ENCODE data around the gene HTR1D. TPM values are rescaled to one million over a fixed set of nuclear protein-coding genes. Genes with fewer than 3 reads are reported as not detected.

The HTR1D gene
- total RNA-seq, 2 experiments from 2014 or later: not detected

DNA sequence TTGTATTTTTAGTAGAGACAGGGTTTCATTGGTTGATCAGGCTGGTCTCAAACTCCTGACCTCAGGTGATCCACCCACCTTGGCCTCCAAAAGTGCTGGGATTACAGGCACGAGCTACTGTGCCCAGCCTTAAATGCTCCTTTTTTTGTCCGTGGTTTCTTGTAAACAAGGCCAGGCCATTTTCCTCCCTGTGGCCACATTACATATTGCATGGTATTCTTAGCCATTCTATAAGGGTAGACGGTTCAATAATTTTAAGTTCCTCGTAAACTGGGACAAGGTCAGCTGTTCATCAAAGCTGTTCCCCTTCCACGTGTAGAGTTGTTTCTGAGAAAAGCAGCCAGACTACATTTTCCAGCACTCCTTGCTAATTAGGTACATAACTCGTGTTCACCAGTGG, 38.4 kb downstream of the HTR1D start:
- H3K9me3 Mint-ChIP-seq (ENCODE audit: insufficient read depth): no peaks in the 10 kb centered on the region
- ATAC-seq: no peak
- peaks cover 45% of the 10 kb centered on the region for H3K27me3 Mint-ChIP-seq (ENCODE audit: low read depth)
- H3K4me1 Mint-ChIP-seq (ENCODE audit: low read depth): peaks cover 23% of the 10 kb centered on the region
- H3K4me3 Mint-ChIP-seq: no peak overlapping the region
- POLR2A ChIA-PET: no interaction called here
- no peaks in the 10 kb centered on the region for H3K36me3 Mint-ChIP-seq (ENCODE audit: low read depth)
- CTCF ChIA-PET: interaction anchor here (0.7 to 12.6 kb wide), 3 partner anchors 55 to 81 kb away, joined by 3 to 735 read pairs (median 3); no protein-coding TSS in a partner anchor
- DNase-seq: no peak
- no peak overlapping the region for H3K27ac Mint-ChIP-seq

DNA sequence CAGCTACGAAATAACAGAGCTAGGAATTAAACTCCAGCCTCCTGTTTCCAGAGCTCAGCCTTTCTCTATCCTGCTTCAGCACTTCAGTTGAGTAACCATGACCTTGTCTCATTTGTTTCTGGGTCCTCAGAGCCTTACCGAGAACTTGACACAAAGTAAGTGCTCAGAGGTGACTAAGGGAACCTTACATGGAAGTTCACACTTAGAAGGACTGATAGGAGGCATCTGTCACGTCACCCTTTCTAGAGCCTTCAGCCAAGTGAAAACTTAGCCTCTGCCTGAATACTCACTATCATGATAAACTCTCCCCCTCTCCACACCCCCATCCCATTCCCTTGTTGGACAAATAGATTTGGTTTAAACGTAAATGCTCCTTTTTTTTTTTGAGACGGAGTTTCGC, 38.9 kb downstream of the HTR1D start:
- H3K9me3 Mint-ChIP-seq (ENCODE audit: insufficient read depth): no peaks in the 10 kb centered on the region

DNA sequence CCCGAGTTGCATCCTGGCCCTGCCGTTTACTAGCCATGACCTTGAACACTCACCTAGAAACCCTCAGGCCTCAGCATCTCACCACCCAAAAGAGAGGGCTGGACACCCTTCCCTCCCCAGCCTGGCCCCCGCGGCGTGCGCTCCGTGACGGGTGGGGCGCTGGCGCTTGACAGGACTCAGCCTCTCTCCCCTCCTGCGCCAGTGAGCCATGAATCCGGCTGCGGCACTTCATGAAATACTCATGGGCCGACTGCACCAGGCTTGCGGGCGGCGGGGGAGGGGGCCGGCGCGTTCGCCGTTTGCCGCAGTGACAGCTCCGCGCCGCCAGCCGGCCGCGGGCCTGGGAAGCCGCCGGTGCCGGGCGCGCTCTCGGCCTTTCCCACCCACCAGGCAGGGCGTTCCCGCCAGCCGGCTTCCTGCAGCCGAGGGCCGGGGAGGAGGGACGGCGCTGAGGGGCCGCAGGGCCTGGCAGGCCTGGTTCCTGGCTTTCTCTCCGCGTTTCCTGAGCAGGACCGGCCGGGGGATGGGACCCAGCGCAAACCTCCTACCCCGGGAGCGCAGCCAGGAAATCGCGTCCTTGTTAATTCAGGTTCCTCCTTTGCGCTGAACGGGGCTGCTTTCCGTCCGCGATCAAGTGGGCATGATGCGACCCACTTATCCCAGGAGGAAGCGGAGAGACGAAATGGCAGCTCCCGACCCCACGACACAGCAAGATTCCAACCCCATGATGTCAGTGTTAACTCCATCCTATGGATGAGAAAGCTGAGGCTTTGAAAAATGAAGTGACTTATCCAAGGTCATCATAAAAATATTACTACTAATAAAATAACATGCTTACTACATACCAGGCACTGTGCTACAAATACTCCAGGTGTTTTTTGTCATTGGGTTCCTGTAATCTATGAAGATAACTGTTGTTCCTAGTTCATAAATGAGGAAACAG, 39.6 kb downstream of the HTR1D start:
- Mint-ChIP-seq H3K4me1 (ENCODE audit: low read depth) (peaks cover 21% of the 10 kb centered on the region), H3K9me3 (ENCODE audit: insufficient read depth) (no peaks in the 10 kb centered on the region), H3K4me3 (peak overlapping the region; percentile 59), H3K36me3 (ENCODE audit: low read depth) (no peaks in the 10 kb centered on the region), H3K27me3 (ENCODE audit: low read depth) (peaks cover 36% of the 10 kb centered on the region), H3K27ac (no peak overlapping the region)
- POLR2A ChIA-PET: no interaction called here
- CTCF ChIA-PET: interaction anchor here (0.7 to 12.6 kb wide), 7 partner anchors 10 to 112 kb away, joined by 3 to 735 read pairs (median 4); no protein-coding TSS in a partner anchor
- ATAC-seq (peak; percentile 83), DNase-seq (peak; percentile 59)

More for the DNA sequence above, 38.9 kb downstream of the HTR1D start:
- no peaks in the 10 kb centered on the region for H3K36me3 Mint-ChIP-seq (ENCODE audit: low read depth)
- peaks cover 21% of the 10 kb centered on the region for H3K4me1 Mint-ChIP-seq (ENCODE audit: low read depth)
- ATAC-seq (no peak), DNase-seq (no peak)
- H3K4me3 Mint-ChIP-seq: peak overlapping the region; percentile 7
- no peak overlapping the region for H3K27ac Mint-ChIP-seq
- H3K27me3 Mint-ChIP-seq (ENCODE audit: low read depth): peaks cover 41% of the 10 kb centered on the region
- CTCF ChIA-PET: interaction anchor here (0.7 to 12.6 kb wide), 5 partner anchors 31 to 80 kb away, joined by 3 to 735 read pairs (median 4); no protein-coding TSS in a partner anchor
- POLR2A ChIA-PET: no interaction called here

DNA sequence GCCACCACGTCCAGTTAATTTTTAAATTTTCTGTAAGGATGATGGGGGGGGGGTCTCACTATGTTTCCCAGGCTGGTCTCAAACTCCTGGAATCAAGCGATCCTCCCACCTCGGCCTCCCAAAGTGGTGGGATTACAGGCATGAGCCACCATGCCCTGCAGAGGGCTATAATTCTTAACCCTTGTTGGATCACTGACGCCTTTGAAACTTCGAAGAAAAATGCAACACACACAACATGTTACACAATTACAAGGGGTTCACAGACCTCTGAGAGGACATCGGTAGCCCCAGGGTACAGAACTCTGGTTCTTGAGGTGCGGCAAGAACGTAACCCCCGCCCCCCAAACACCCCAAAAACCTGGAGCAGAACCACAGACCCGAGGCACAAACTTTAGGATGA, 40.3 kb downstream of the HTR1D start:
- DNase-seq: no peak
- no peaks in the 10 kb centered on the region for H3K9me3 Mint-ChIP-seq (ENCODE audit: insufficient read depth)
- H3K4me3 Mint-ChIP-seq: peak overlapping the region; percentile 59
- ChIA-PET POLR2A (no interaction called here), CTCF (interaction anchor here (0.7 to 12.6 kb wide), 7 partner anchors 7 to 112 kb away, joined by 3 to 735 read pairs (median 5); no protein-coding TSS in a partner anchor)
- H3K4me1 Mint-ChIP-seq (ENCODE audit: low read depth): peaks cover 21% of the 10 kb centered on the region
- H3K27me3 Mint-ChIP-seq (ENCODE audit: low read depth): peaks cover 32% of the 10 kb centered on the region
- H3K36me3 Mint-ChIP-seq (ENCODE audit: low read depth): no peaks in the 10 kb centered on the region
- no peak overlapping the region for H3K27ac Mint-ChIP-seq
- no peak for ATAC-seq

DNA sequence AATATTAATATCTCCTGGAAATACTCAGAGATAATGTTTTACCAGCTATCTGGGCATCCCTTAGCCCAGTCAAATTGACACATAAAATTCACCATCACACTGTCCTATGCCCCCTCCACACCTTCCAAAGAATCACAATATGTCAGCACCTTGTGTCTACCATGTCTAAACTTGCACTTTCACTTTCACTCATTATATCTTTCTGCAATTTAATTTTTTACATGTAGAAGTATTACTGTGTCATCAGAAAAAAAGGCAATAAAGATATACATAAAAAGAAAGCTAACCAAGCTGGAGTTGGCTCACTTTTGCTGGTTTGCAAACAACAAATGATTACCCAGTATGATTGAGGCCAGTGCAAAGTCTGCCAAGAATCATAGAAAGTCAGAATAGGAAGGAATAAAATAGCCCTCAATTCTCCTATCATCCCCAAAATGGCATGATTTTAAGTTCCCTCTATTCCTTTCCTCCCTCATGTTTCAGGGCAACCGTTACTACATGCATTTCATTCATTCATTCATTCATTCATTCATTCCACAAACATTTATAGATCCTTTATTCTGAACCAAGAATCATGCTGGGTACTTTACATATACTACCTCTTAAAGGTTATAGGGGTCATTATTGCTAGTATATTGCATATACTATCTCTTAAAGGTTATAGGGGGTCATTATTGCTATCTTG, 42.7 kb downstream of the HTR1D start:
- CTCF ChIA-PET: interaction anchor here (0.9 to 5.0 kb wide), 4 partner anchors 9 to 75 kb away, joined by 3 to 38 read pairs (median 22); no protein-coding TSS in a partner anchor
- POLR2A ChIA-PET: no interaction called here
- peaks cover 26% of the 10 kb centered on the region for H3K4me1 Mint-ChIP-seq (ENCODE audit: low read depth)
- no peak for ATAC-seq
- no peaks in the 10 kb centered on the region for H3K36me3 Mint-ChIP-seq (ENCODE audit: low read depth)
- H3K9me3 Mint-ChIP-seq (ENCODE audit: insufficient read depth): no peaks in the 10 kb centered on the region
- DNase-seq: no peak
- H3K27me3 Mint-ChIP-seq (ENCODE audit: low read depth): peaks cover 25% of the 10 kb centered on the region
- H3K27ac Mint-ChIP-seq: no peak overlapping the region
- no peak overlapping the region for H3K4me3 Mint-ChIP-seq

DNA sequence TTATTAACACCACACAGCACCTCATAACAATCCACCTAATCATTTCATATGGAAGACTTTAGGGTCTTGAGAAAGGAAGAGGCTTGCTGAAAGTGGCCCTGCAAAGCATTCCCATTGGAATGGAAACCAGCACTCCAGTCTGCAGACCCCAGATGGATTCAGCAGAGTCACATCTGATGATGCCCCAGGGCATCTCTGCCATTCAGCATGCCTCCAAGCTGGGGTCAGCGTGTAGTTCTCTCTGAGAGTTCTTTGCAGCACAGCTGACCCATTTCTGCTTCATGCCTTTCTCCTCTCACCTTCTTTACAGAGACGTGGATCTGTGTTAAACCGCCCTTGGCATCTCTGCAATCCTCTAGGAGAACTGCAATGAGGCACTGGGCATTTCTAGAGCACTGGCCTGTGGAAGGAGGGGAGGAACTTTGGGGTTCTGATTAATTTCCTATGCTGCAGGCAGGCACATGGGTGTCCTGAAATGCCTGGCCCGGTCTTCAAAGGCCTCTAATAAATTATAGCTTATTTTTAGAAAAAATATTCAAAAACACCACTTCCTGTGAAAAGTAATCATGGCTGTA, 46.0 kb downstream of the HTR1D start:
- Mint-ChIP-seq H3K9me3 (ENCODE audit: insufficient read depth) (no peaks in the 10 kb centered on the region), H3K4me3 (no peak overlapping the region), H3K27me3 (ENCODE audit: low read depth) (peaks cover 8% of the 10 kb centered on the region), H3K4me1 (ENCODE audit: low read depth) (peaks cover 31% of the 10 kb centered on the region), H3K36me3 (ENCODE audit: low read depth) (no peaks in the 10 kb centered on the region), H3K27ac (no peak overlapping the region)
- ChIA-PET POLR2A (no interaction called here), CTCF (interaction anchor here (0.6 to 5.0 kb wide), 4 partner anchors 11 to 154 kb away, joined by 3 to 37 read pairs (median 6); no protein-coding TSS in a partner anchor)
- DNase-seq (no peak), ATAC-seq (no peak)

DNA sequence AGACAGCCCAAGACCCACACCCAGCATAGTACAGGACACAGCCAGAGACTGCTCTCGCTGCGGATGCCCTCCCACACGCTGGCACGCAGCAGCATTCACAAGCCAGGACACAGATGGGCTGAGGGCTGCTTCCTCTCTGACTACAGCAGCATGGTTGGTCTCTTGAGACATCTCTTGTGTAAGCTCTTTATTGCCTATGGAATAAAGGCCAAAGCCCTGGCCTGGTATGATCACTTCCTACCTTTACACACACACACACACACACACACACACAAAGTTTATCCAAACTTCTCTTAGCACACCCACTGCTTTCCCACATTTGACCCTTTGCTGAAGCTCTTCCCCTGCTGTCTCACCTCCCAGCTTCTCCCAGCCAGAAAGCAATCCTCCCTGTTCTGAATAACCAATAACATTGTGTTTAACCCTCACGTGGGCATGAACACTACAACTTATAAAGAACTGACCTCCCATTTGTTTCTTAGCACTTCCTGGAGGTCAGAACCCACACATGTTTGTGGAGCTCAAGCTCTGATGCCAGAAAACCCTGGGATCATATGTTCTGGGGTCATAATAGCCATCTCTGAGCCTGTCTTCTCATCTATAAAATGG, 47.5 kb downstream of the HTR1D start:
- Mint-ChIP-seq H3K4me1 (ENCODE audit: low read depth) (peaks cover 31% of the 10 kb centered on the region), H3K4me3 (no peak overlapping the region), H3K27me3 (ENCODE audit: low read depth) (peaks cover 7% of the 10 kb centered on the region), H3K36me3 (ENCODE audit: low read depth) (no peaks in the 10 kb centered on the region), H3K9me3 (ENCODE audit: insufficient read depth) (no peaks in the 10 kb centered on the region), H3K27ac (no peak overlapping the region)
- no peak for ATAC-seq
- CTCF ChIA-PET: interaction anchor here (2.1 kb wide), 2 partner anchors 15 to 71 kb away, joined by 10 to 21 read pairs; no protein-coding TSS in a partner anchor
- POLR2A ChIA-PET: interaction anchor here (0.6 to 0.7 kb wide), 2 partner anchors 20 to 66 kb away, joined by 3 to 4 read pairs; no protein-coding TSS in a partner anchor
- peak; percentile 28 for DNase-seq

DNA sequence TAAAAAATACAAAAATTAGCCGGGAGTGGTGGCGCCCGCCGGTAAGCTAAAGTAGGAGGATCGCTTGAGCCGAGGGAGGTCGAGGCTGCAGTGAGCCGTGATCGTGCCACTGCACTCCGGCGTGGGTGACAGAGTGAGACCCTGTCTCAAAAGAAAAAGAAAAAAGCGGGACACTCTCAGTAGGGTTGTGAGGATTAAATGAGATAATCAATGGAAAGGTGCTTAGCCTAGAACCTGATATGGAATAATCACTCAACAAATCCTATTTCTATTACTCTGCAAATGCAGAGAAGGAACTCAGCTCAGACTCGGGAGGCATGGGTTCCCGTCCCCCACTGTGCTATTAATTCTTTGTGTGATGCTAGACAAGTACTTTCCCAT, 48.1 kb downstream of the HTR1D start:
- Mint-ChIP-seq H3K9me3 (ENCODE audit: insufficient read depth) (no peaks in the 10 kb centered on the region), H3K4me1 (ENCODE audit: low read depth) (peaks cover 24% of the 10 kb centered on the region), H3K4me3 (peak overlapping the region; percentile 92), H3K27ac (no peak overlapping the region), H3K36me3 (ENCODE audit: low read depth) (no peaks in the 10 kb centered on the region), H3K27me3 (ENCODE audit: low read depth) (peaks cover 7% of the 10 kb centered on the region)
- CTCF ChIA-PET: interaction anchor here (2.1 kb wide), 3 partner anchors 15 to 70 kb away, joined by 8 to 21 read pairs (median 10); no protein-coding TSS in a partner anchor
- POLR2A ChIA-PET: interaction anchor here (0.7 to 1.8 kb wide), 3 partner anchors 48 to 66 kb away, joined by 3 to 5 read pairs (median 4); no protein-coding TSS in a partner anchor
- ATAC-seq (no peak), DNase-seq (no peak)

DNA sequence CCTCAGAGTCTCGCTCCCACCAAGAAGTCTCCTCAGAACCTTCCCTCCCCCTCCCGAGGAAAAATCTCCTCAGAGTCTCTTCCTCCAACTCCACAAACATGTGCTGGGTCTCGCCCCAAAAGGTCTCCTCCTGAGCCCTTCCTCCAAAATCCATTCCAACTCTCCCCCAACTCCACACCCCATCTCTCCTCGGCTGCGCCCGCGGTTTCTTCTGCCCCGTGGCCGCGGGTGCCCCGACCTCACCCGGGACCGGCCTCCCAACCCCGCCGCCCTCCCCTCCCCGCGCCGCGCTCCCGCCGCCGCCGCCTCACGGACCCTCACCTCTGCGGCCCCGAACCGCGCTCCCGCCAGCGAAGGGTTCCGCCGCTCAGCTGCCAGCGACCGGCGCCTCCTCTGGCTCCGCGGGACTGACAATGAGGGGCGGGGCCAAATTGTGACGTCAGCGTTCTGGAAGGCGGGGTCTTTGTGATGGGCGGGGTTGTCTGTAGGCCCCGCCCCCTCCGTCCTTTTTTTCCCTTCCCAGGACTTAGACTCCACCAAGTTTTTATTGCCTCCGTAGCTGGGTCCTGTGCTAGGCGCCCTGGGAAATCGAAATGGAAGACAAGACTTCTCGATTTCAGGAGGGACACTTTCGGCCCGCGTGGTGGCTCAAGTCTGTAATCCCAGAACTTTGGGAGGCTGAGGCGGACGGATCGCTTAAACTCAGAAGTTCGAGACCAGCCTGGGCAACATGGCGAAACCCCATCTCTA, 48.7 kb downstream of the HTR1D start, which contains the start of gene LUZP1:
TSS of gene LUZP1 (minus strand) at position 412 of the 750 bp plus-strand sequence.
- peaks cover 7% of the 10 kb centered on the region for H3K27me3 Mint-ChIP-seq (ENCODE audit: low read depth)
- POLR2A ChIA-PET: interaction anchor here (1.1 to 1.8 kb wide), 2 partner anchors 48 to 63 kb away, joined by 4 to 5 read pairs; no protein-coding TSS in a partner anchor

DNA sequence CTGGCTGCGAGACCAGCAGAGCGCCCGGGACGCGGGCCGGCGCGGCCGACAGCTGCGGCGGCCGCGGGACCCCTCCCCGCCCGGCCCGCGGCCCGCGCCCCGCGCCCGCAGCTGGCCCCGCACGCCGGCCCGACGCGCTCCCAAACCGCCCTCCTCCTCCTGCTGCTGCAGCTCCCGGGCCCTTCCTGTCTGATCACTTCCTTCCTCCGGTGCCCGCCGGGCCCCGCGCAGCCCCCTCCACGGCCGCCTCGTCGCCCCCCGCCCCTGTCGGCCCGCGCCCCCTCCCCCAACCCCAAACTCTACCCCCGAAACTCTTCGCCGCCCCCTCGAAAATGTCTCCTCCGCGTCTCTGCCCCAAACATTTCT, 49.2 kb downstream of the HTR1D start:
- H3K27ac Mint-ChIP-seq: peak overlapping the region; percentile 85
- DNase-seq (peak; percentile 42), ATAC-seq (peak; percentile 66)
- ChIA-PET POLR2A (interaction anchor here (0.5 to 1.8 kb wide), 3 partner anchors 23 to 65 kb away, joined by 3 to 6 read pairs (median 5); no protein-coding TSS in a partner anchor), CTCF (interaction anchor here (0.6 to 5.7 kb wide), 9 partner anchors 9 to 69 kb away, joined by 3 to 48 read pairs (median 8); no protein-coding TSS in a partner anchor)
- no peaks in the 10 kb centered on the region for H3K9me3 Mint-ChIP-seq (ENCODE audit: insufficient read depth)
- peak overlapping the region; percentile 92 for H3K4me3 Mint-ChIP-seq
- H3K4me1 Mint-ChIP-seq (ENCODE audit: low read depth): peaks cover 24% of the 10 kb centered on the region
- H3K27me3 Mint-ChIP-seq (ENCODE audit: low read depth): peaks cover 7% of the 10 kb centered on the region
- no peaks in the 10 kb centered on the region for H3K36me3 Mint-ChIP-seq (ENCODE audit: low read depth)

More for the DNA sequence above, 48.7 kb downstream of the HTR1D start, which contains the start of gene LUZP1:
- Mint-ChIP-seq H3K27ac (peak within 1 kb of the TSS; percentile 85), H3K4me3 (peak within 1 kb of the TSS; percentile 92), H3K36me3 (ENCODE audit: low read depth) (no peaks in the 10 kb centered on the region), H3K9me3 (ENCODE audit: insufficient read depth) (no peaks in the 10 kb centered on the region), H3K4me1 (ENCODE audit: low read depth) (peaks cover 24% of the 10 kb centered on the region)
- CTCF ChIA-PET: interaction anchor here (0.8 to 2.1 kb wide), 4 partner anchors 10 to 70 kb away, joined by 3 to 21 read pairs (median 9); no protein-coding TSS in a partner anchor
- ATAC-seq (peak; percentile 85), DNase-seq (peak; percentile 90)

Data from activated CD8-positive, alpha-beta T cell treated with anti-CD3 and anti-CD28 coated beads, Interleukin-2, amount 10 ng/mL, durations not matched to agents 7 days and 5 days (primary cell).